GM23338 (cell line): Measurements from ENCODE around the gene MLLT3. TPM values are rescaled to one million over a fixed set of nuclear protein-coding genes. Genes with fewer than 3 reads are reported as not detected.

Source experiments
- ATAC-seq: fragments of 200-7000 bp; cut with Tn5 transposase; 3 replicates; pipeline ENCODE4 v1.9.1; 2020
- DNase-seq: peaks from one replicate; pipeline ENCODE4 v3.0.0-alpha.2; 2015; ENCODE audit warnings: low spot score
- H2AFZ ChIP-seq: fragments of 200-600 bp; sonication (generic); 2 replicates; pipeline ENCODE4 v1.8.0; 2016; ENCODE audit warnings: antibody characterized with exemption, mild to moderate bottlenecking, moderate library complexity
- H3F3A ChIP-seq: fragments of 200-600 bp; sonication (generic); replicated peaks from 2 replicates; pipeline ENCODE4 v1.8.0; 2017; ENCODE audit warnings: antibody characterized with exemption, mixed run types, low read depth
- H3K27ac ChIP-seq: fragments of 200-600 bp; sonication (generic); 2 replicates; pipeline ENCODE4 v1.6.1; 2016; ENCODE audit warnings: low read depth
- H3K27me3 ChIP-seq: fragments of 200-600 bp; sonication (generic); 2 replicates; pipeline ENCODE4 v1.8.0; 2016; ENCODE audit warnings: mild to moderate bottlenecking, mixed run types, moderate library complexity; ENCODE audit not compliant: insufficient read depth
- H3K36me3 ChIP-seq: fragments of 200-600 bp; sonication (generic); 2 replicates; pipeline ENCODE4 v1.8.0; 2016; ENCODE audit warnings: mild to moderate bottlenecking; ENCODE audit not compliant: insufficient read depth
- H3K4me1 ChIP-seq: fragments of 200-600 bp; sonication (generic); 2 replicates; pipeline ENCODE4 v1.8.0; 2016; ENCODE audit warnings: mild to moderate bottlenecking, moderate library complexity; ENCODE audit not compliant: insufficient read depth
- H3K4me2 ChIP-seq: fragments of 200-600 bp; sonication (generic); 2 replicates; pipeline ENCODE4 v1.7.1; 2017; ENCODE audit warnings: mixed run types
- H3K4me3 ChIP-seq: fragments of 200-600 bp; sonication (generic); 2 replicates; pipeline ENCODE4 v1.6.1; 2016; ENCODE audit warnings: mixed run types
- H3K79me2 ChIP-seq: fragments of 200-600 bp; sonication (generic); replicated peaks from 2 replicates; pipeline ENCODE4 v1.8.0; 2017; ENCODE audit warnings: mild to moderate bottlenecking; ENCODE audit not compliant: insufficient read depth
- H3K9me2 ChIP-seq: fragments of 200-600 bp; sonication (generic); 2 replicates; pipeline ENCODE4 v1.8.0; 2017; ENCODE audit not compliant: insufficient read depth
- H4K20me1 ChIP-seq: fragments of 200-600 bp; sonication (generic); replicated peaks from 2 replicates; pipeline ENCODE4 v1.8.0; 2017; ENCODE audit warnings: mild to moderate bottlenecking; ENCODE audit not compliant: insufficient read depth
- H3K27ac Mint-ChIP-seq: 2 replicates; pipeline ENCODE4 v1.8.0; 2020; ENCODE audit warnings: inconsistent platforms, mild to moderate bottlenecking, moderate library complexity, mixed read lengths
- H3K27me3 Mint-ChIP-seq: 3 replicates; pipeline ENCODE4 v1.8.0; 2022; ENCODE audit warnings: low read depth, mild to moderate bottlenecking, moderate library complexity, mixed read lengths, inconsistent platforms; ENCODE audit not compliant: insufficient read depth, poor library complexity
- H3K36me3 Mint-ChIP-seq: 3 replicates; pipeline ENCODE4 v1.8.0; 2021; ENCODE audit warnings: low read depth, mild to moderate bottlenecking, inconsistent platforms, moderate library complexity, mixed read lengths
- H3K4me1 Mint-ChIP-seq: 3 replicates; pipeline ENCODE4 v1.8.0; 2020; ENCODE audit warnings: mild to moderate bottlenecking, inconsistent platforms, mixed read lengths
- H3K4me3 Mint-ChIP-seq: 3 replicates; pipeline ENCODE4 v1.8.0; 2021; ENCODE audit warnings: moderate library complexity, mild to moderate bottlenecking, inconsistent platforms, mixed read lengths
- H3K9me3 Mint-ChIP-seq: 3 replicates; pipeline ENCODE4 v1.8.0; 2020; ENCODE audit warnings: moderate library complexity, mild to moderate bottlenecking, inconsistent platforms, mixed read lengths
- CREB1 ChIP-seq: fragments of 250-450 bp; sonication (Bioruptor Pico); IDR thresholded peaks from 2 replicates; pipeline ENCODE4 v1.5.0; 2020; ENCODE audit warnings: low read depth, mild to moderate bottlenecking, moderate library complexity
- EZH2 ChIP-seq: fragments of 200-600 bp; sonication (generic); IDR thresholded peaks from one replicate; pipeline ENCODE4 v1.8.0; 2017; ENCODE audit warnings: antibody characterized with exemption, mild to moderate bottlenecking, low read depth; ENCODE audit not compliant: unreplicated experiment
- EZH2phosphoT487 ChIP-seq: fragments of 200-600 bp; sonication (generic); IDR thresholded peaks from one replicate; pipeline ENCODE4 v1.8.1; 2018; ENCODE audit warnings: antibody characterized with exemption; ENCODE audit not compliant: unreplicated experiment
- JUNB ChIP-seq: IDR thresholded peaks from one replicate; pipeline ENCODE4 v1.6.1; 2016; ENCODE audit warnings: antibody characterized with exemption; ENCODE audit not compliant: unreplicated experiment
- NANOG ChIP-seq: IDR thresholded peaks from 2 replicates; pipeline ENCODE4 v1.6.1; 2016; ENCODE audit warnings: antibody characterized with exemption, borderline replicate concordance
- POLR2AphosphoS5 ChIP-seq: IDR thresholded peaks from 2 replicates; pipeline ENCODE4 v1.6.1; 2016; ENCODE audit warnings: antibody characterized with exemption, low read depth
- STAT1 ChIP-seq: IDR thresholded peaks from one replicate; pipeline ENCODE4 v1.6.1; 2016; ENCODE audit warnings: antibody characterized with exemption; ENCODE audit not compliant: unreplicated experiment
- ZNF114 ChIP-seq: fragments of 250-450 bp; sonication (Bioruptor Pico); IDR thresholded peaks from 2 replicates; pipeline ENCODE4 v1.5.0; 2020; ENCODE audit warnings: mild to moderate bottlenecking, moderate library complexity
- ZNF331 ChIP-seq: fragments of 250-450 bp; sonication (Bioruptor Pico); IDR thresholded peaks from 2 replicates; pipeline ENCODE4 v1.5.0; 2020; ENCODE audit warnings: low read depth, mild to moderate bottlenecking, moderate library complexity
- polyA plus RNA-seq: library from polyadenylated mRNA; unstranded; fragments of >200 nt; fragmentation: Nextera tagmentation; extraction: Ambion mirVana; gene quantifications from 2 replicates; pipeline ENCODE4 v1.2.1, GENCODE V29; 2016
- total RNA-seq: library from RNA; depleted of rRNA; stranded (reverse); fragments of >200 nt; shearing (Covaris generic); gene quantifications from 2 replicates; pipeline ENCODE4 v1.2.3, GENCODE V29; 2014
- TF ChIP-seq, protein P1 (sequence below): fragments of 250-450 bp; sonication (Bioruptor Pico); IDR thresholded peaks from 2 replicates; pipeline ENCODE4 v1.5.0; 2020; ENCODE audit warnings: mild to moderate bottlenecking, moderate library complexity
- TF ChIP-seq, protein P2 (sequence below), 2 experiments: fragments of 200-600 bp in 1 of 2; sonication (generic) in 1 of 2; conservative IDR thresholded peaks; 2 replicates each; pipeline versions ENCODE4 v1.5.1 to v1.6.1; 2016 to 2017; ENCODE audit warnings: antibody characterized with exemption in 2 of 2, low read depth in 2 of 2, mild to moderate bottlenecking in 2 of 2, moderate library complexity in 1 of 2
- TF ChIP-seq, protein P3 (sequence below): IDR thresholded peaks from 2 replicates; pipeline ENCODE4 v1.6.1; 2016; ENCODE audit warnings: antibody characterized with exemption

The MLLT3 gene
- total and polyA plus RNA-seq, 2 experiments from 2014 or later: 7.5 to 9.5 TPM

DNA sequence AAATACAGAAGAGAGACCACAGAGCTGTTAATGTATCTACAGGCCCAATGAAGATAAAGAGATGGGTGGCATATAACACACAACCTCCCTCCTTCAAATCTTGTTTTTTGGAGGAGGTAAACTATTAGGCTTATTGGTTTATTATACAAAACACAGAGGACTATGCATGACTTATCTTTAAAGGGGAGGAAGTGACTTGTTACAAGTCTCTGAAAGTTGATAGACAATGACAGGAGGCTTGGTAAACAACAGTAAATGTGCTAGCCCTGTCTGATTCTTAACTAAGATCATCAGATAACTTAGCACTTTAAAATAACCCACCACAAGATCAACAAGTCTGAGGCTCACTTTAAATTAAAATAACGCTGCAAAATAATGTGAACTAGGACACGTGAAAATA is 219.0 kb downstream of the MLLT3 start (continued):
- TF ChIP-seq, protein P1, sequence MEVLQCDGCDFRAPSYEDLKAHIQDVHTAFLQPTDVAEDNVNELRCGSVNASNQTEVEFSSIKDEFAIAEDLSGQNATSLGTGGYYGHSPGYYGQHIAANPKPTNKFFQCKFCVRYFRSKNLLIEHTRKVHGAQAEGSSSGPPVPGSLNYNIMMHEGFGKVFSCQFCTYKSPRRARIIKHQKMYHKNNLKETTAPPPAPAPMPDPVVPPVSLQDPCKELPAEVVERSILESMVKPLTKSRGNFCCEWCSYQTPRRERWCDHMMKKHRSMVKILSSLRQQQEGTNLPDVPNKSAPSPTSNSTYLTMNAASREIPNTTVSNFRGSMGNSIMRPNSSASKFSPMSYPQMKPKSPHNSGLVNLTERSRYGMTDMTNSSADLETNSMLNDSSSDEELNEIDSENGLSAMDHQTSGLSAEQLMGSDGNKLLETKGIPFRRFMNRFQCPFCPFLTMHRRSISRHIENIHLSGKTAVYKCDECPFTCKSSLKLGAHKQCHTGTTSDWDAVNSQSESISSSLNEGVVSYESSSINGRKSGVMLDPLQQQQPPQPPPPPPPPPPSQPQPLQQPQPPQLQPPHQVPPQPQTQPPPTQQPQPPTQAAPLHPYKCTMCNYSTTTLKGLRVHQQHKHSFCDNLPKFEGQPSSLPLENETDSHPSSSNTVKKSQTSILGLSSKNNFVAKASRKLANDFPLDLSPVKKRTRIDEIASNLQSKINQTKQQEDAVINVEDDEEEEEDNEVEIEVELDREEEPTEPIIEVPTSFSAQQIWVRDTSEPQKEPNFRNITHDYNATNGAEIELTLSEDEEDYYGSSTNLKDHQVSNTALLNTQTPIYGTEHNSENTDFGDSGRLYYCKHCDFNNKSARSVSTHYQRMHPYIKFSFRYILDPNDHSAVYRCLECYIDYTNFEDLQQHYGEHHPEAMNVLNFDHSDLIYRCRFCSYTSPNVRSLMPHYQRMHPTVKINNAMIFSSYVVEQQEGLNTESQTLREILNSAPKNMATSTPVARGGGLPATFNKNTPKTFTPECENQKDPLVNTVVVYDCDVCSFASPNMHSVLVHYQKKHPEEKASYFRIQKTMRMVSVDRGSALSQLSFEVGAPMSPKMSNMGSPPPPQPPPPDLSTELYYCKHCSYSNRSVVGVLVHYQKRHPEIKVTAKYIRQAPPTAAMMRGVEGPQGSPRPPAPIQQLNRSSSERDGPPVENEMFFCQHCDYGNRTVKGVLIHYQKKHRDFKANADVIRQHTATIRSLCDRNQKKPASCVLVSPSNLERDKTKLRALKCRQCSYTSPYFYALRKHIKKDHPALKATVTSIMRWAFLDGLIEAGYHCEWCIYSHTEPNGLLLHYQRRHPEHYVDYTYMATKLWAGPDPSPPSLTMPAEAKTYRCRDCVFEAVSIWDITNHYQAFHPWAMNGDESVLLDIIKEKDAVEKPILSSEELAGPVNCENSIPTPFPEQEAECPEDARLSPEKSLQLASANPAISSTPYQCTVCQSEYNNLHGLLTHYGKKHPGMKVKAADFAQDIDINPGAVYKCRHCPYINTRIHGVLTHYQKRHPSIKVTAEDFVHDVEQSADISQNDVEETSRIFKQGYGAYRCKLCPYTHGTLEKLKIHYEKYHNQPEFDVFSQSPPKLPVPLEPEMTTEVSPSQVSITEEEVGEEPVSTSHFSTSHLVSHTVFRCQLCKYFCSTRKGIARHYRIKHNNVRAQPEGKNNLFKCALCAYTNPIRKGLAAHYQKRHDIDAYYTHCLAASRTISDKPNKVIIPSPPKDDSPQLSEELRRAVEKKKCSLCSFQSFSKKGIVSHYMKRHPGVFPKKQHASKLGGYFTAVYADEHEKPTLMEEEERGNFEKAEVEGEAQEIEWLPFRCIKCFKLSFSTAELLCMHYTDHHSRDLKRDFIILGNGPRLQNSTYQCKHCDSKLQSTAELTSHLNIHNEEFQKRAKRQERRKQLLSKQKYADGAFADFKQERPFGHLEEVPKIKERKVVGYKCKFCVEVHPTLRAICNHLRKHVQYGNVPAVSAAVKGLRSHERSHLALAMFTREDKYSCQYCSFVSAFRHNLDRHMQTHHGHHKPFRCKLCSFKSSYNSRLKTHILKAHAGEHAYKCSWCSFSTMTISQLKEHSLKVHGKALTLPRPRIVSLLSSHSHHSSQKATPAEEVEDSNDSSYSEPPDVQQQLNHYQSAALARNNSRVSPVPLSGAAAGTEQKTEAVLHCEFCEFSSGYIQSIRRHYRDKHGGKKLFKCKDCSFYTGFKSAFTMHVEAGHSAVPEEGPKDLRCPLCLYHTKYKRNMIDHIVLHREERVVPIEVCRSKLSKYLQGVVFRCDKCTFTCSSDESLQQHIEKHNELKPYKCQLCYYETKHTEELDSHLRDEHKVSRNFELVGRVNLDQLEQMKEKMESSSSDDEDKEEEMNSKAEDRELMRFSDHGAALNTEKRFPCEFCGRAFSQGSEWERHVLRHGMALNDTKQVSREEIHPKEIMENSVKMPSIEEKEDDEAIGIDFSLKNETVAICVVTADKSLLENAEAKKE (CRISPR knock-in tag): no peak
- TF ChIP-seq CREB1 (CRISPR knock-in tag) (no peak), STAT1 (no peak), POLR2AphosphoS5 (no peak), JUNB (no peak)

DNA sequence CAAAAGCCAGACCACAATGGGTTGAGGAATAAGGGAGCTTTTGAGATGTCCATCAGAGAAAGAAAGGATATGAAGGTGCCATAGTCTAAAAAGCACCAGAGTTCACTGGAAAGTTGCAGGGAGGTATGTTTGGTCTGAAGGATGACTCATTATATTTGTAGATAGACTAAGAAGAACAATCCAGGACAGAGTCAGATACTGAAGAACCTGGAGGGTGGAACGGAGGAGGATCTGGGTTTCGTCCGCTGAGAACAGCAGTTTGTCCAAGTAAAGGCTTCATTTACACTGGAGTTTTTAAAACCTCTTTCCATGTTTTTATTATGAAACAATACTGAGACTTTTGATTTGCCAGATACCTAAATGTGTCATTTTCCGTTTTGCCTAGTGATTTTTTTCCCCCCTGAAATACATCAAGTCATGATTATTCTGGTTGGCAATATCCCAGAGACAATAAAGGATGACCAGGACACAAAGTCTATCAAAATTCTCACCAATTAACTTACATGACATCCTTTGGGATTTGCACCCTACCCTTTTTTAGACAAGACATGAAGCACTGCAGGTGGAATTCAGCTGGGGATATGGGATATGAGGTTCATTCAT is 219.9 kb downstream of the MLLT3 start:
- no peak overlapping the region for H2AFZ ChIP-seq
- no peaks in the 10 kb centered on the region for H3K27me3 ChIP-seq
- no peak overlapping the region for H3K4me3 Mint-ChIP-seq
- H3K9me3 Mint-ChIP-seq: no peaks in the 10 kb centered on the region
- H3K4me1 Mint-ChIP-seq: peaks cover 2% of the 10 kb centered on the region; the same call in 1 of the 3 replicates
- no peaks in the 10 kb centered on the region for H3K9me2 ChIP-seq
- no peaks in the 10 kb centered on the region for H3K36me3 Mint-ChIP-seq
- no peak overlapping the region for H3K27ac Mint-ChIP-seq
- H4K20me1 ChIP-seq: no peaks in the 10 kb centered on the region
- H3K4me2 ChIP-seq: no peak overlapping the region
- 0 out of 2 replicates have a peak, but pooled peaks cover 3% of the 10 kb centered on the region for H3K4me1 ChIP-seq
- H3K4me3 ChIP-seq: no peak overlapping the region
- ATAC-seq (no peak), DNase-seq (no peak)
- no peak overlapping the region for H3K27ac ChIP-seq
- no peaks in the 10 kb centered on the region for H3K27me3 Mint-ChIP-seq
- H3F3A ChIP-seq: no peaks in the 10 kb centered on the region
- H3K36me3 ChIP-seq: no peaks in the 10 kb centered on the region
- H3K79me2 ChIP-seq: no peaks in the 10 kb centered on the region
- TF ChIP-seq STAT1 (no peak), ZNF114 (CRISPR knock-in tag) (no peak), JUNB (no peak), ZNF331 (CRISPR knock-in tag) (no peak), EZH2phosphoT487 (no peak), CREB1 (CRISPR knock-in tag) (no peak), POLR2AphosphoS5 (no peak), NANOG (no peak), EZH2 (no peak)
- TF ChIP-seq, protein P2, sequence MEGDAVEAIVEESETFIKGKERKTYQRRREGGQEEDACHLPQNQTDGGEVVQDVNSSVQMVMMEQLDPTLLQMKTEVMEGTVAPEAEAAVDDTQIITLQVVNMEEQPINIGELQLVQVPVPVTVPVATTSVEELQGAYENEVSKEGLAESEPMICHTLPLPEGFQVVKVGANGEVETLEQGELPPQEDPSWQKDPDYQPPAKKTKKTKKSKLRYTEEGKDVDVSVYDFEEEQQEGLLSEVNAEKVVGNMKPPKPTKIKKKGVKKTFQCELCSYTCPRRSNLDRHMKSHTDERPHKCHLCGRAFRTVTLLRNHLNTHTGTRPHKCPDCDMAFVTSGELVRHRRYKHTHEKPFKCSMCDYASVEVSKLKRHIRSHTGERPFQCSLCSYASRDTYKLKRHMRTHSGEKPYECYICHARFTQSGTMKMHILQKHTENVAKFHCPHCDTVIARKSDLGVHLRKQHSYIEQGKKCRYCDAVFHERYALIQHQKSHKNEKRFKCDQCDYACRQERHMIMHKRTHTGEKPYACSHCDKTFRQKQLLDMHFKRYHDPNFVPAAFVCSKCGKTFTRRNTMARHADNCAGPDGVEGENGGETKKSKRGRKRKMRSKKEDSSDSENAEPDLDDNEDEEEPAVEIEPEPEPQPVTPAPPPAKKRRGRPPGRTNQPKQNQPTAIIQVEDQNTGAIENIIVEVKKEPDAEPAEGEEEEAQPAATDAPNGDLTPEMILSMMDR (conservative IDR thresholded peaks at IDR 0.05; ENCODE audit: low read depth in 2 of 2): no peak
- TF ChIP-seq, protein P3, sequence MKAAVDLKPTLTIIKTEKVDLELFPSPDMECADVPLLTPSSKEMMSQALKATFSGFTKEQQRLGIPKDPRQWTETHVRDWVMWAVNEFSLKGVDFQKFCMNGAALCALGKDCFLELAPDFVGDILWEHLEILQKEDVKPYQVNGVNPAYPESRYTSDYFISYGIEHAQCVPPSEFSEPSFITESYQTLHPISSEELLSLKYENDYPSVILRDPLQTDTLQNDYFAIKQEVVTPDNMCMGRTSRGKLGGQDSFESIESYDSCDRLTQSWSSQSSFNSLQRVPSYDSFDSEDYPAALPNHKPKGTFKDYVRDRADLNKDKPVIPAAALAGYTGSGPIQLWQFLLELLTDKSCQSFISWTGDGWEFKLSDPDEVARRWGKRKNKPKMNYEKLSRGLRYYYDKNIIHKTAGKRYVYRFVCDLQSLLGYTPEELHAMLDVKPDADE: no peak
